OCI-LY3 (cell line): ENCODE measurements around the gene DIPK1A.

Experiments used
- H2AFZ ChIP-seq: fragments of 200-600, 300-600 bp; shearing (Covaris generic); 2 replicates; pipeline ENCODE4 v1.6.0; 2014; ENCODE audit warnings: antibody characterized with exemption, low read depth, low read length
- H3K27ac ChIP-seq: fragments of 200-600, 300-600 bp; sonication (generic); 2 replicates; pipeline ENCODE4 v1.5.1; 2014; ENCODE audit warnings: mild to moderate bottlenecking, low read length, moderate library complexity, mixed read lengths
- H3K27me3 ChIP-seq: fragments of 200-600, 300-600 bp; sonication (generic); 2 replicates; pipeline ENCODE4 v1.6.1; 2014; ENCODE audit warnings: low read depth, low read length, mixed read lengths
- H3K36me3 ChIP-seq: fragments of 200-600, 300-600 bp; sonication (generic); replicated peaks from 2 replicates; pipeline ENCODE3; 2014; ENCODE audit warnings: low read depth, low read length, mixed read lengths
- H3K4me1 ChIP-seq: fragments of 300-600, 200-600 bp; sonication (generic); 2 replicates; pipeline ENCODE4 v1.6.1; 2014; ENCODE audit warnings: low read length, mixed read lengths
- H3K4me2 ChIP-seq: fragments of 200-600, 300-600 bp; sonication (generic); 2 replicates; pipeline ENCODE4 v1.6.1; 2014; ENCODE audit warnings: low read length, mixed read lengths
- H3K4me3 ChIP-seq: fragments of 300-600, 200-600 bp; sonication (generic); 2 replicates; pipeline ENCODE4 v1.5.1; 2014; ENCODE audit warnings: antibody characterized with exemption, mild to moderate bottlenecking, low read length, moderate library complexity
- H3K79me2 ChIP-seq: fragments of 300-600, 200-600 bp; shearing (Covaris generic); 2 replicates; pipeline ENCODE4 v1.6.1; 2014; ENCODE audit warnings: mild to moderate bottlenecking, low read length, mixed read lengths
- H3K9ac ChIP-seq: fragments of 300-600, 200-600 bp; shearing (Covaris generic); 2 replicates; pipeline ENCODE4 v1.6.0; 2014; ENCODE audit warnings: mild to moderate bottlenecking, low read length, moderate library complexity
- H3K9me3 ChIP-seq: fragments of 200-600, 300-600 bp; shearing (Covaris generic); 2 replicates; pipeline ENCODE4 v1.6.1; 2014; ENCODE audit warnings: low read length, mixed read lengths; ENCODE audit not compliant: insufficient read depth
- H4K20me1 ChIP-seq: fragments of 200-600, 300-600 bp; sonication (generic); 2 replicates; pipeline ENCODE4 v1.6.1; 2016; ENCODE audit warnings: low read length, mixed read lengths; ENCODE audit not compliant: insufficient read depth
- EZH2phosphoT487 ChIP-seq: fragments of 200-600 bp; shearing (Covaris generic); IDR thresholded peaks from 2 replicates; pipeline ENCODE4 v1.6.1; 2018; ENCODE audit warnings: antibody characterized with exemption, mixed run types, low read depth
- TF ChIP-seq, protein P1 (sequence below): fragments of 200-600, 300-600 bp; sonication (generic); IDR thresholded peaks from 2 replicates; pipeline ENCODE4 v1.5.1; 2014; ENCODE audit warnings: antibody characterized with exemption, low read length, low read depth

Gene DIPK1A

DNA sequence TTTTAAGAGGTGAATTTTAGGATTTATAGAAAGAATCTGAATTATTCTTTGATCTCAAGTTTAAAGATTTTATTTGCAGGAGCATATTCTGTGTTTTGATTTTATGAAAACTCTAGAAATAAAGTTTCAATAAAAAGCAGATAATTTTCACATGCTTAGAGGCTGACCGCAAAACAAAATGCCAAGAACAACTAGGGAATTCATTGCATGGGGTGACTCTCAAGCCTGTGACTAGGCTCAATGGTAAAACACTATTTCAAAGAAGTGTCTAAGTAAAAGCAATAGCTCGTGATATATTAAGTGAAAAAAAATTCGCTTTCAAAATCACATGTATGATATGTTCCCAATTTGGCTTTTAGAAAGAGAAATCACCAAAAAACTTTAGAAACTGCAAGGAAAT, 79.9 kb downstream of the DIPK1A start:
- H3K4me2 ChIP-seq, result no peak overlapping the region
- no peaks in the 10 kb centered on the region for H3K9me3 ChIP-seq

DNA sequence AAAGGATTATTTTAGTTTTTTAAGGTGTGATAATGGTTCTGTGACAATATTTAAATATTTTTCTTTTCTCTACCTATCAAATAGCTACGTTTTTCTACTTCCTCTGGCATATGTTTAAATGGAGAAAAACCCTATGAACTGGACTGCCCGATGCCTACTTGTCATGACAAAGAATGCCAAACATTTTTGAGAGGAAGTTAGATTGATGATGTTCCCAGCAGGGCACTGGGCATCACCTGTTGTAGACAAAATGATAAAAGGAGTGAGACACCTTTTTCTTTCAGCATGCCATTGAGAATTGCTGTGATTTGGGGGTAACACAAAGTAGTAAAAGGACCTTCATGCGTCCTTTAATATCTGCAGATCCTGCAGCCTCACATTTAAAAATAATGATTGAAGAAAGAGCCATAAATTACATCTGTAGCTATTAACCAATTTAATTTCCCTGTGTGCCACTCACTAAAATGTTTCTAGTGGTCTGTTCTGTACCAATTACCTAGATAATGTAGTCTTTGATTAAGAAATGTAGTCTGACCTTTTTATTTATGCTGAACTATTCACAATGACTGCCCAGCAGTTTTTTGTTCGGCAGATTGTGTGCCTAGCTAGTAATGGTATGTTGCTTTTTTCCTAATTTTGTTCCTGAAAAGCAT, 81.8 kb downstream of the DIPK1A start:
- Histone ChIP-seq H3K79me2 (peaks cover 29% of the 10 kb centered on the region), H4K20me1 (peaks cover 19% of the 10 kb centered on the region; the same call in 1 of the 2 replicates), H3K36me3 (peaks cover 6% of the 10 kb centered on the region), H3K9me3 (no peaks in the 10 kb centered on the region), H3K27me3 (no peaks in the 10 kb centered on the region), H3K4me1 (peaks cover 18% of the 10 kb centered on the region), H3K4me2 (no peak overlapping the region), H3K9ac (no peak overlapping the region), H3K27ac (no peak overlapping the region), H2AFZ (no peak overlapping the region), H3K4me3 (no peak overlapping the region)
- TF ChIP-seq, protein P1, sequence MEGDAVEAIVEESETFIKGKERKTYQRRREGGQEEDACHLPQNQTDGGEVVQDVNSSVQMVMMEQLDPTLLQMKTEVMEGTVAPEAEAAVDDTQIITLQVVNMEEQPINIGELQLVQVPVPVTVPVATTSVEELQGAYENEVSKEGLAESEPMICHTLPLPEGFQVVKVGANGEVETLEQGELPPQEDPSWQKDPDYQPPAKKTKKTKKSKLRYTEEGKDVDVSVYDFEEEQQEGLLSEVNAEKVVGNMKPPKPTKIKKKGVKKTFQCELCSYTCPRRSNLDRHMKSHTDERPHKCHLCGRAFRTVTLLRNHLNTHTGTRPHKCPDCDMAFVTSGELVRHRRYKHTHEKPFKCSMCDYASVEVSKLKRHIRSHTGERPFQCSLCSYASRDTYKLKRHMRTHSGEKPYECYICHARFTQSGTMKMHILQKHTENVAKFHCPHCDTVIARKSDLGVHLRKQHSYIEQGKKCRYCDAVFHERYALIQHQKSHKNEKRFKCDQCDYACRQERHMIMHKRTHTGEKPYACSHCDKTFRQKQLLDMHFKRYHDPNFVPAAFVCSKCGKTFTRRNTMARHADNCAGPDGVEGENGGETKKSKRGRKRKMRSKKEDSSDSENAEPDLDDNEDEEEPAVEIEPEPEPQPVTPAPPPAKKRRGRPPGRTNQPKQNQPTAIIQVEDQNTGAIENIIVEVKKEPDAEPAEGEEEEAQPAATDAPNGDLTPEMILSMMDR, result no peak
- no peak for TF ChIP-seq EZH2phosphoT487

More for the DNA sequence above, 79.9 kb downstream of the DIPK1A start:
- Histone ChIP-seq H4K20me1 (peaks cover 19% of the 10 kb centered on the region; the same call in 1 of the 2 replicates), H3K27ac (no peak overlapping the region), H3K4me3 (no peak overlapping the region), H3K27me3 (no peaks in the 10 kb centered on the region), H3K36me3 (no peaks in the 10 kb centered on the region), H3K9ac (no peak overlapping the region), H2AFZ (no peak overlapping the region), H3K79me2 (peaks cover 30% of the 10 kb centered on the region), H3K4me1 (peaks cover 18% of the 10 kb centered on the region)
- TF ChIP-seq EZH2phosphoT487, result no peak
- TF ChIP-seq, protein P1, result no peak

DNA sequence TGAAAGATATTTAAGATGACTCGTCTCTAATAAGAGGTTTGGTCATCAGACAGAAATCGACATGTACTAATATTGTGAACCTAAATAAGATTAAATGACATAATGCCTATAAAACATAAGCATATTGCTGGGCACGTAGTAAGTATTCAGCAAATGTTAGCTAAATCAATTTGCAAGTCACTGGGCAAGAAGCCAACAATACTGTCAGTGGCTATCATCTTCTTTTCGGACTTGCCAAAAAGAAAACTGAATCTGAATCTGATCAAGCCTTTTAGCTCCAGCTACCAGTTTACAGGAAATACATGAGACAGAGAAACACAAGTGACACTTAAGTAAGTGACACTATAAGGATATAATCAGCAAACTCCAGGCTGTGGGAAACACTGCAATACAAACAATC, 83.5 kb downstream of the DIPK1A start:
- Histone ChIP-seq H3K27ac (no peak overlapping the region), H2AFZ (no peak overlapping the region), H3K9ac (no peak overlapping the region), H3K27me3 (no peaks in the 10 kb centered on the region), H3K36me3 (peaks cover 15% of the 10 kb centered on the region), H3K4me2 (no peak overlapping the region), H3K4me1 (peaks cover 15% of the 10 kb centered on the region), H3K79me2 (peaks cover 19% of the 10 kb centered on the region), H3K9me3 (no peaks in the 10 kb centered on the region), H4K20me1 (peaks cover 11% of the 10 kb centered on the region; the same call in 1 of the 2 replicates), H3K4me3 (no peak overlapping the region)
- no peak for TF ChIP-seq EZH2phosphoT487
- TF ChIP-seq, protein P1, result no peak

DNA sequence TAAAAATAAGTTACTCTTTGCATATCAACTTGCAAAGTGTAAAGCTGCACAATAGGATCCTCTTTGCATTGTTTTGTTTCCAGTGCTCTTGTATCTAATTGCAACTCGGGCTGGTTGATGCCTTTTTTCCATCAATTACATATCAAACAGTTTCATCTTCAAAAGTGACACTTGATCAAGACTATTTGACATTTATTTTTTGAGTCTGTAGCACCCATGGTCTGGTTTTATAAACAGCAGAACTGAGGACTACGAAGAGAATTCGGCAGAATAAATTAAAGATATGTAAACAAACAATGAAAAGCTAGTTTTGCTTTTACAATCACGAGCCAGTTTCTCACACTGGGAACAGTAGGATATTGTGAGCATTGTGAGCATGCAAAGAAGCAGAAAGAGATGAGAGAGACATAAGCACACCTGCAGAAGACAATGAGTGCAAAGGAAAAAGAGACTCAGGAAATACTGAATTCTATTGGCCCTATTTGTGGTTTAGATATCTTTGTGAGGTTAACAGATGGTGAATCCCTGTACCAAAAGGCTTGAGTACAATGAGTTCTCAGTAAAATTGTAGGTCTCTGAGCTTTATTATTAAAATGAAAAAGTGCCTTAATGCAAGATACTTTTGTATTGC, 84.1 kb downstream of the DIPK1A start:
- Histone ChIP-seq H3K4me2 (peak overlapping the region; percentile 18; the same call in 1 of the 2 replicates), H3K36me3 (peaks cover 19% of the 10 kb centered on the region), H3K27ac (no peak overlapping the region), H3K27me3 (no peaks in the 10 kb centered on the region), H2AFZ (no peak overlapping the region), H3K79me2 (peaks cover 17% of the 10 kb centered on the region), H3K9ac (no peak overlapping the region), H3K4me1 (peaks cover 14% of the 10 kb centered on the region), H4K20me1 (peaks cover 11% of the 10 kb centered on the region; the same call in 1 of the 2 replicates), H3K4me3 (no peak overlapping the region), H3K9me3 (no peaks in the 10 kb centered on the region)
- no peak for TF ChIP-seq EZH2phosphoT487
- TF ChIP-seq, protein P1, result no peak
